Purkinje cell (primary cell): ENCODE data around the gene RILPL1. TPM values are rescaled to one million over a fixed set of nuclear protein-coding genes. Genes with fewer than 3 reads are reported as not detected.

ENCODE experiments used
- polyA plus RNA-seq: library from polyadenylated mRNA; unstranded; fragments of >200 nt; fragmentation: Nextera tagmentation; gene quantifications from 2 replicates; pipeline ENCODE4 v1.2.1, GENCODE V29; 2014

The RILPL1 gene
- 0.50 and 6.8 TPM in 2 replicates for polyA plus RNA-seq

DNA sequence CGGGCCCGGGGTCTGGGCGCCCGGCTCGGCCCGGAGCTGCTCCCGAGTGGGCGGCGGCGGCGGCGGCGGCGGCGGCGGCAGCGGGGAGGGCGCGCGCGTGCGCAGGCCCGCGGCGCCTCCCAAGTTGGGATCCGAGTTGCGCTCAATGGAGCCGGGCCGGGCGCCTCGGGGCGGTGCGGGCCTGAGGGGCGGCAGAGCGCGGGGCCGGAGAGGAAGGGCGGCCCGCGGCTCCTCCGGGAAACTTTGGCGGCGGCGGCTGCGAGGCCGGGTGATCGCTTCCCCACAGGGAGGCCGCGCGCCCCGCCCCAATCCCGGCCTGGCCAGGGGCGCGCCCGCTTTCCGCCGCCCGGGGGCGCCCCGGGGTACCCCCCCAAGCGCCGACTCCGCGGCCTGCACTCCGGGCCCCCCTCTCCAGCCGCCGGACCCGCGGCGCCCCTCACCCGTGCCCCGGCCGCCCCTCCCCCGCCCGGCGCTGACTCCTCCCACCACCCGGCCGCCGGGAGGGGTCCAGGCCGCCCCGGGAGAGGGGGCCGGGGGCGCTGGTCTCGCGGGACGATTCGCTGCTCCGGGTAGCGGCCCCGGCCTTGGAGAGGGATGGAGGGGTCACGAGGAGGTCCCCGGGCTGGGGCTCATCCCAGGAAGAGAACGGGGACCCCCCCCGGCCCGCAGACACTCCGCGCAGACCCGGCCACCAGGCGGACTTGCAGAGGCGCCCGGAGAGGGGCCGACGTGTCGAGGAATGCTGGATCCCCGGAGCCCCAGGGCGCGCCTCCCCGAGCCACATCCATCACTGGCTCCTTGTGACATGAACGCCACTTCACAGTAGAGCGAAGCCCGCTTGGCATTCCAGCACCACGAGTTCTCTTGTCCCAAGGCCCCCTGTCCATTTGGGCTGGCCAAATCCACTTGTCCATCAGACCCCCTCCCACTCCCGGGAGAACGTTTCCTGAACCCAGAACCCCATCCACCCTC lies at the start of gene RILPL1:
TSS of gene RILPL1 (minus strand) at position 48 of the 972 bp plus-strand sequence. CDS start 237 bp downstream, outside the sequence.

DNA sequence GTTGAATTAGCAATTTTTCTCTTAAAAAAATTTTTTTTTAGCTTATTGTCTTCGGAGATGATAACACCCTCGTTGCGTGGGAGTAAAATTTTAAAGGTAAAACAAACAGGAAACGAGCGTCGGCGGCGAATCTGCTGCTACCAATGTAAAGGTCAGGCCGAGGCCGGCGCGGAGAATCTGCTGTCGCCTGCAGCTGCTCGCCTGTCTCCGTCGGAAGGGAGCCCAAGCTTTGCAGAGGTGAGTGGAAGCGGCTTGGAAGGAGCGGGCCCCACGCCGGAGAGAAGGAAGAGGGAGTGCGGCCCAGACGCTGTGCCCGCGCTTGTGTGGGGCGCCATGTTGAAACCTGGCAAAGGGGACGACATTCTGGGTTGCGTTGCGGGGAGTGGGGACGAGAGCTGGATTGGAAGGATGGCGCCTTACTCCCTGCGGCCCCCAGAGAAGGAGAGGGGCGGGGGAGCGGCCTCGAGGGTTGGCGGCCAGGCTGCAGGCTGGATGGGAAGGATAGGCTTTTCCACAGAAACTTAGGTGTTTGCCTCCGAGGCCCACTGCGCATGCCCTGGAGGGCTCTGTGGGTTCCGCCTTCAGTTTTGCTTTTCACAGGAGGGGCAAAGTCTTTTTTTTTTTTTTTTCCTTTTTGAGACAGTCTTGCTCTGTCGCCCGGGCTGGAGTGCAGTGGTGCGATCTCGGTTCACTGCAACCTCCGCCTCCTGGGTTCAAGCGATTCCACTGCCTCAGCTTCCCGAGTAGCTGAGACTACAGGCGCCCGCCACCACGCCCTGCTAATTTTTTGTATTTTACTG lies 75.3 kb downstream of the RILPL1 start, which contains the start of gene SNRNP35:
TSS of gene SNRNP35 (plus strand) at position 160 of the 800 bp plus-strand sequence. CDS start 7,402 bp downstream, outside the sequence.

GRCh38 chr12:123436017-123436964 lies 97.2 kb downstream of the RILPL1 start, which contains the start of gene RILPL2:
RILPL2 (minus strand) TSS chr12:123436684; CDS start chr12:123436420, 264 bp downstream.

Other genes starting within 250 kb of the RILPL1 start
- 13.4 and 20.8 TPM in 2 replicates for gene SBNO1, start 168.9 kb downstream of the RILPL1 start, polyA plus RNA-seq
- 3.1 and 5.3 TPM in 2 replicates for gene KMT5A, start 149.6 kb downstream of the RILPL1 start, polyA plus RNA-seq
- gene RILPL2, start 97.0 kb downstream of the RILPL1 start, polyA plus RNA-seq: 0.15 and 0.90 TPM in 2 replicates
- gene SNRNP35, start 75.6 kb downstream of the RILPL1 start, polyA plus RNA-seq: 48.6 and 58.7 TPM in 2 replicates
- 121 and 146 TPM in 2 replicates for gene TMED2, start 50.8 kb upstream of the RILPL1 start, polyA plus RNA-seq
- gene DDX55, start 68.4 kb upstream of the RILPL1 start, polyA plus RNA-seq: 5.2 and 11.7 TPM in 2 replicates
- gene EIF2B1, start 100.0 kb upstream of the RILPL1 start, polyA plus RNA-seq: 17.0 and 17.3 TPM in 2 replicates
- 13.9 and 17.2 TPM in 2 replicates for gene GTF2H3, start 100.1 kb upstream of the RILPL1 start, polyA plus RNA-seq
- 0.98 and 2.4 TPM in 2 replicates for gene TCTN2, start 137.4 kb upstream of the RILPL1 start, polyA plus RNA-seq
- gene ATP6V0A2, start 178.6 kb upstream of the RILPL1 start, polyA plus RNA-seq: 2.9 and 8.4 TPM in 2 replicates
- gene DNAH10, start 228.6 kb upstream of the RILPL1 start, polyA plus RNA-seq: 1.8 TPM in 2 replicates